COLO668 (cell line): ENCODE measurements around the gene FAM219B.
A peak's percentile ranks its signal among the peaks of the same experiment; 100 is the strongest.
"Not testable (repeated sequence)": the region's sequence is repeated elsewhere in the genome, so short reads cannot be mapped to it uniquely, and the experiment has no call there.

Source experiments
- DNase-seq: peaks from one replicate; lab custom pipeline; 2025; ENCODE audit not compliant: unreplicated experiment; lab: John Stamatoyannopoulos, UW

Gene FAM219B

GRCh38 chr15:74906450-74907162 lies at the start of gene FAM219B:
FAM219B (minus strand) TSS chr15:74906851; CDS start chr15:74906800, 51 bp downstream.
- peak; percentile 92 for DNase-seq

- DNase-seq: peak; percentile 90
These were observed 49.4 kb upstream of the FAM219B start for GRCh38 chr15:74955796-74956647.

- DNase-seq: no peak
These were observed 48.4 kb upstream of the FAM219B start for GRCh38 chr15:74955017-74955416.

- no peak for DNase-seq
These were observed 47.9 kb upstream of the FAM219B start for GRCh38 chr15:74954515-74954914.

- no peak for DNase-seq
These were observed 44.4 kb upstream of the FAM219B start for GRCh38 chr15:74951006-74951405.

GRCh38 chr15:74950078-74950908 lies 43.6 kb upstream of the FAM219B start:
- peak; percentile 71 for DNase-seq

- DNase-seq: peak; percentile 97
These were observed 31.1 kb upstream of the FAM219B start, which contains the start of gene COX5A for GRCh38 chr15:74937590-74938371. COX5A (minus strand) TSS chr15:74938073; CDS start chr15:74938014, 59 bp downstream.

- DNase-seq: peak; percentile 67
These were observed 30.6 kb upstream of the FAM219B start for GRCh38 chr15:74937272-74937589.

GRCh38 chr15:74935193-74935592 lies 28.5 kb upstream of the FAM219B start:
- DNase-seq: peak; percentile 9

GRCh38 chr15:74933573-74933972 lies 26.9 kb upstream of the FAM219B start:
- DNase-seq: no peak

GRCh38 chr15:74928771-74929198 lies 22.1 kb upstream of the FAM219B start:
- no peak for DNase-seq

- DNase-seq: no peak
These were observed 17.9 kb upstream of the FAM219B start for GRCh38 chr15:74924525-74924924.

GRCh38 chr15:74920456-74920855 lies 13.8 kb upstream of the FAM219B start:
- DNase-seq: no peak

GRCh38 chr15:74917676-74918075 lies 11.0 kb upstream of the FAM219B start:
- DNase-seq: no peak

- not testable (repeated sequence) for DNase-seq
These were observed 7.1 kb upstream of the FAM219B start for GRCh38 chr15:74913799-74914198.

GRCh38 chr15:74913041-74913440 lies 6.4 kb upstream of the FAM219B start:
- no peak for DNase-seq

- no peak for DNase-seq
These were observed 2.0 kb upstream of the FAM219B start for GRCh38 chr15:74908635-74909034.

GRCh38 chr15:74907163-74907870 lies 666 bp upstream of the FAM219B start:
- DNase-seq: no peak

GRCh38 chr15:74906067-74906449 lies 593 bp downstream of the FAM219B start:
- no peak for DNase-seq
